ENCODE data around the gene NEGR1.

- no peak for TF ChIP-seq CTCF (IDR thresholded peaks at IDR 0.05; ENCODE audit: poor library complexity, severe bottlenecking)
- TF ChIP-seq EZH2 (IDR thresholded peaks at IDR 0.05; ENCODE audit: borderline replicate concordance, insufficient read depth, low read length, poor library complexity, severe bottlenecking) = no peak
- TF ChIP-seq POLR2AphosphoS5 (IDR thresholded peaks at IDR 0.05) = no peak
- no peak for TF ChIP-seq SMC3 (conservative IDR thresholded peaks at IDR 0.05; ENCODE audit: poor library complexity)
Measured at GRCh38 chr1:72034827-72035226, 247.5 kb downstream of the NEGR1 start.
